Measurements from ENCODE around the gene UACA. TPM values are rescaled to one million over a fixed set of nuclear protein-coding genes. Genes with fewer than 3 reads are reported as not detected.

Gene UACA
- total RNA-seq, 2 experiments from 2014 or later, result 1.1 to 1.5 TPM

- Mint-ChIP-seq H3K36me3 (ENCODE audit: low read depth) (no peaks in the 10 kb centered on the region), H3K4me1 (ENCODE audit: low read depth) (no peaks in the 10 kb centered on the region), H3K9me3 (no peaks in the 10 kb centered on the region), H3K27me3 (peaks cover 40% of the 10 kb centered on the region), H3K4me3 (no peak overlapping the region), H3K27ac (no peak overlapping the region)
- ATAC-seq (ENCODE audit: poor library complexity) (no peak), DNase-seq (no peak)
- ChIA-PET CTCF (no interaction called here), POLR2A (no interaction called here)
- Histone ChIP-seq H3K36me3 (ENCODE audit: insufficient read depth, low read length) (no peaks in the 10 kb centered on the region), H3K27me3 (ENCODE audit: control insufficient read depth in 1 of 2, insufficient read depth in 2 of 2, low read length in 2 of 2) (peaks cover 5 to 6% of the 10 kb centered on the region in 2 experiments), H3K4me1 (ENCODE audit: insufficient read depth, low read length) (no peaks in the 10 kb centered on the region), H3K27ac (ENCODE audit: low read depth in 1 of 2, low read length in 2 of 2) (no peak overlapping the region), H3K9me3 (ENCODE audit: control insufficient read depth in 1 of 2, insufficient read depth in 1 of 2, low read length in 2 of 2) (no peaks in the 10 kb centered on the region), H3K4me3 (ENCODE audit: low read length) (no peak overlapping the region)
- intact Hi-C loops (cut with DNase I, micrococcal nuclease), result no loop called here
- no peak for TF ChIP-seq CTCF (IDR thresholded peaks at IDR 0.05)
Measured at GRCh38 chr15:70704166-70704565, 59.2 kb downstream of the UACA start.

DNA sequence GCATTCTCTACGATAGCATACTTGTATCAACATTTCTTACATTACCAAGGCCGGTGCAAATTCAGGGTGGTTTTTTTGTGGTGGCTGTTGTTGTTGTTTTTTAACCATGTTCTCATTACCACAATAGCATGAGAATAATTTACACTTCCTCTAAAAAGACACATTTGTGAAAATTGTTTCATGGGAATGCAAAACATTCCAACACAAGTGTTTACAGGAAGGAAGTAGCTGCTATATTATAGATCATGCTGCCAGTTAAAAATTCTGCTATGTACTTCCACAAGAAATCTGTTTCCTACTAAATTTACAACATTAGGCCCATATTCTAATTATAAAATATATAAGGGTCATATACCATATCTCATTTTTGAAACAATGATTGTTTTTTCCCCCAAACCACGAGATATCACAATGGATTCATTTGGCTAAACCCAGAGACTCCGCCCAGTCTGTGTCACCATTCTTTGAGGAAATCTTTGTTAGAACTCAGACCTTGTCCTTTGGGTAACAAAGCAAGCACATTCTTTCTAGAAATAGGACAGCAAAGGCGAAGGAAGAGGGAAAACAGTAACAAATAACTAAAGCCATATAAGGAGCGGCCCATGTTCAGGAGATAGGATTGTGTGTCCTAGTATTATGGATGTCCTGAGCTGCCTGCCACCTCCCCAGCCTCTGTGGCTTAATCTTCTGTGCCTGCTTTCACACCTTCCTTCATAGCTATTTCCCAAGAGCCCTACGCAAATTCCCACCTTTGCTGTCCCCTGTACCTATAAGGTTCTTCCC is 60.1 kb downstream of the UACA start:
- Histone ChIP-seq H3K27ac (ENCODE audit: low read depth in 1 of 2, low read length in 2 of 2) (no peak overlapping the region), H3K4me3 (ENCODE audit: low read length) (no peak overlapping the region), H3K27me3 (ENCODE audit: control insufficient read depth in 1 of 2, insufficient read depth in 2 of 2, low read length in 2 of 2) (peaks cover 5 to 6% of the 10 kb centered on the region in 2 experiments), H3K4me1 (ENCODE audit: insufficient read depth, low read length) (no peaks in the 10 kb centered on the region), H3K36me3 (ENCODE audit: insufficient read depth, low read length) (no peaks in the 10 kb centered on the region), H3K9me3 (ENCODE audit: control insufficient read depth in 1 of 2, insufficient read depth in 1 of 2, low read length in 2 of 2) (no peaks in the 10 kb centered on the region)
- H3K27ac Mint-ChIP-seq, result no peak overlapping the region
- POLR2A ChIA-PET, result no interaction called here
- H3K4me1 Mint-ChIP-seq (ENCODE audit: low read depth), result no peaks in the 10 kb centered on the region
- ATAC-seq (ENCODE audit: poor library complexity) (no peak), DNase-seq (no peak)
- intact Hi-C loops (cut with DNase I, micrococcal nuclease), result no loop called here
- H3K9me3 Mint-ChIP-seq, result no peaks in the 10 kb centered on the region
- H3K36me3 Mint-ChIP-seq (ENCODE audit: low read depth), result no peaks in the 10 kb centered on the region
- TF ChIP-seq CTCF (IDR thresholded peaks at IDR 0.05), result no peak
- peaks cover 40% of the 10 kb centered on the region for H3K27me3 Mint-ChIP-seq
- CTCF ChIA-PET, result no interaction called here
- H3K4me3 Mint-ChIP-seq, result no peak overlapping the region

- H3K4me3 Mint-ChIP-seq, result no peak overlapping the region
Measured at GRCh38 chr15:70702584-70702983, 60.8 kb downstream of the UACA start.

More at GRCh38 chr15:70702584-70702983, 60.8 kb downstream of the UACA start:
- no peak for TF ChIP-seq CTCF (IDR thresholded peaks at IDR 0.05)
- POLR2A ChIA-PET, result interaction anchor here (0.6 kb wide), 1 partner anchor 49 kb away, joined by 3 read pairs; no protein-coding TSS in a partner anchor
- CTCF ChIA-PET, result no interaction called here
- peaks cover 40% of the 10 kb centered on the region for H3K27me3 Mint-ChIP-seq
- H3K27me3 ChIP-seq (ENCODE audit: control insufficient read depth in 1 of 2, insufficient read depth in 2 of 2, low read length in 2 of 2), result peaks cover 5 to 6% of the 10 kb centered on the region in 2 experiments
- no peak overlapping the region for H3K27ac ChIP-seq (ENCODE audit: low read depth in 1 of 2, low read length in 2 of 2)
- ATAC-seq (ENCODE audit: poor library complexity) (no peak), DNase-seq (no peak)
- H3K9me3 ChIP-seq (ENCODE audit: control insufficient read depth in 1 of 2, insufficient read depth in 1 of 2, low read length in 2 of 2), result no peaks in the 10 kb centered on the region
- no peak overlapping the region for H3K27ac Mint-ChIP-seq
- H3K9me3 Mint-ChIP-seq, result no peaks in the 10 kb centered on the region
- no peaks in the 10 kb centered on the region for H3K4me1 Mint-ChIP-seq (ENCODE audit: low read depth)
- H3K36me3 ChIP-seq (ENCODE audit: insufficient read depth, low read length), result no peaks in the 10 kb centered on the region
- intact Hi-C loops (cut with DNase I, micrococcal nuclease), result no loop called here
- no peaks in the 10 kb centered on the region for H3K36me3 Mint-ChIP-seq (ENCODE audit: low read depth)
- H3K4me3 ChIP-seq (ENCODE audit: low read length), result no peak overlapping the region
- H3K4me1 ChIP-seq (ENCODE audit: insufficient read depth, low read length), result no peaks in the 10 kb centered on the region

All from CD4-positive, alpha-beta T cell (primary cell).